Measurements from ENCODE around the gene KIF21A. TPM values are rescaled to one million over a fixed set of nuclear protein-coding genes. Genes with fewer than 3 reads are reported as not detected.

KIF21A gene
- total RNA-seq, 4 donors from 2014 or later: 32.2 to 52.6 (median 44.0) TPM

DNA sequence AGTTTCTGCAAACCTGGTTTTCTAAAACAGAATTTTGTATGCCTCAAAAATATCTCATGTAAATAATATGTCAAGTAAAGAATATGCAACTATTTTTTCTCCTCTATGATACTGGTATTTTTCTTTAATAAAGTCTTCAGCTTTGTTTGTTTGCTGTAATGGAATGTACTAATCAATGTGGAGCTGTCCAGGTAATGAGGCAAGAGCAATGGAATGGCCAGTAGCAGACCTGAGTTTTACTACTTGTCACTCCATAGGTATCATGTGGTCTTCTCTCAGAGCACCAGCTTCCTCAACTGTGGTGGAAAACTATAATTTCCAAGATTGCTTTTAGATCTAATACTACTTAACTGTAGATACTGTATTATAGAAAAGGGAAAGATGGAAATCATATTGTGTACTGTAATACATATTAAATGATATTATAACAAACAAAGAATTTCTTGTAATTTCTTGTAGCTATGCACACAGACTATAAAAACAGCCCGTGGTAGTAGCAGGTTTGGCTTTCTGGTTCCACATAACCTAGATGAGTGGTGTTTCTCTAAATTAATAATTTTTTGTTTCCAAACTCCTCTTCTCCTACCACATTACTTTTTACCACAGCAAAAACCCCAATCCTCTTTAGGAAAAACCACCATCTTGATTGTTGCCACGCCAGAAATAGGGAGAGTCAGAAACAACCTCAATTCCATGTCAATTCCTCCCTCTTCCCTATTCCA lies 70.6 kb downstream of the KIF21A start:
- no peak for TF ChIP-seq POLR2A (IDR thresholded peaks at IDR 0.05)
- TF ChIP-seq, protein P1, sequence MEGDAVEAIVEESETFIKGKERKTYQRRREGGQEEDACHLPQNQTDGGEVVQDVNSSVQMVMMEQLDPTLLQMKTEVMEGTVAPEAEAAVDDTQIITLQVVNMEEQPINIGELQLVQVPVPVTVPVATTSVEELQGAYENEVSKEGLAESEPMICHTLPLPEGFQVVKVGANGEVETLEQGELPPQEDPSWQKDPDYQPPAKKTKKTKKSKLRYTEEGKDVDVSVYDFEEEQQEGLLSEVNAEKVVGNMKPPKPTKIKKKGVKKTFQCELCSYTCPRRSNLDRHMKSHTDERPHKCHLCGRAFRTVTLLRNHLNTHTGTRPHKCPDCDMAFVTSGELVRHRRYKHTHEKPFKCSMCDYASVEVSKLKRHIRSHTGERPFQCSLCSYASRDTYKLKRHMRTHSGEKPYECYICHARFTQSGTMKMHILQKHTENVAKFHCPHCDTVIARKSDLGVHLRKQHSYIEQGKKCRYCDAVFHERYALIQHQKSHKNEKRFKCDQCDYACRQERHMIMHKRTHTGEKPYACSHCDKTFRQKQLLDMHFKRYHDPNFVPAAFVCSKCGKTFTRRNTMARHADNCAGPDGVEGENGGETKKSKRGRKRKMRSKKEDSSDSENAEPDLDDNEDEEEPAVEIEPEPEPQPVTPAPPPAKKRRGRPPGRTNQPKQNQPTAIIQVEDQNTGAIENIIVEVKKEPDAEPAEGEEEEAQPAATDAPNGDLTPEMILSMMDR (IDR thresholded peaks at IDR 0.05): no peak
- 88 to 89% methylated on average over 2 of the region's 2 CpGs for WGBS, 2 donors
- H3K4me3 ChIP-seq (ENCODE audit: low read depth, poor library complexity, severe bottlenecking): no peak overlapping the region
- intact Hi-C loops (cut with DNase I; ENCODE audit: low total_unique reads): no loop called here
- DNase-seq (ENCODE audit: low spot score in 2 of 2): no peak

DNA sequence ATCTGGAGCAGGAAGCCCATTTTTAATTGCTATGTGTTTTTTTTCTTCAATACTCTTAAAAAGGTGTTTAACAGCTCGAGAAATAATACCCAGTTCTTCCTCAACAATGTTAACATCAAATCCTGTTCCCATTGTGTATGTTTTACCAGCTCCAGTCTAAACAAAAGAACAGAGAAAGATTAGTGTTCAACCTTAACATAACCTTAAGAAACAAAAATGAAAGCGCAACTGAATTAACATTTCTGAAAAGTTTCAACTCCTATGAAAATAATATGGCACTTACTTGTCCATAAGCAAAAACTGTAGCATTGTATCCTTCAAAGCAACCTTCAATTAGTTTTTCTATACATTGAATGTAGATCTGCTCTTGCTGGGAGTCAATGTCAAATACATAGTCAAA lies 73.2 kb downstream of the KIF21A start:
- no peak overlapping the region for H3K4me3 ChIP-seq (ENCODE audit: low read depth, poor library complexity, severe bottlenecking)
- DNase-seq (ENCODE audit: low spot score in 2 of 2): no peak
- TF ChIP-seq, protein P1 (IDR thresholded peaks at IDR 0.05): no peak
- no peak for TF ChIP-seq POLR2A (IDR thresholded peaks at IDR 0.05)
- 84 to 90% methylated on average over 2 of the region's 2 CpGs for WGBS, 2 donors
- intact Hi-C loops (cut with DNase I; ENCODE audit: low total_unique reads): no loop called here

DNA sequence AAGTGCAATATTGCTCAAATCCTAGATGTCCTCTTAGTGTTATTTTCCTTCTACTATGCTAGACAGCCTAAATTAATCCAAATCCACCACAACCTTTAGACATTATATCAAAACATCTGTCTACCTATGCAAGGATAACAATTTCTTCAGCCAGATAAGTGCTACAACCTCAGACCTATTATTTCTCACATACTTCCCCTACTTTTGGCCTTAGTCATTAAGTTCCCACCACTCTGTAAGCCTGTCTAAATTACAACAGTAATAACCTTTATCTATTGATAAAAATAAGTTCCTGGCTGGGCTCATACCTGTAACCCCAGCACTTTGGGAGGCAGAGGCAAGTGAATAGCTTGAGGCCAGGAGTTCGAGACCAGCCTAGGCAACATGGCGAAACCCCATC lies 74.0 kb downstream of the KIF21A start:
- no peak for DNase-seq (ENCODE audit: low spot score in 2 of 2)
- intact Hi-C loops (cut with DNase I; ENCODE audit: low total_unique reads): no loop called here
- TF ChIP-seq POLR2A (IDR thresholded peaks at IDR 0.05): no peak
- no peak overlapping the region for H3K4me3 ChIP-seq (ENCODE audit: low read depth, poor library complexity, severe bottlenecking)
- 95 to 96% methylated on average over 2 of the region's 2 CpGs for WGBS, 2 donors

DNA sequence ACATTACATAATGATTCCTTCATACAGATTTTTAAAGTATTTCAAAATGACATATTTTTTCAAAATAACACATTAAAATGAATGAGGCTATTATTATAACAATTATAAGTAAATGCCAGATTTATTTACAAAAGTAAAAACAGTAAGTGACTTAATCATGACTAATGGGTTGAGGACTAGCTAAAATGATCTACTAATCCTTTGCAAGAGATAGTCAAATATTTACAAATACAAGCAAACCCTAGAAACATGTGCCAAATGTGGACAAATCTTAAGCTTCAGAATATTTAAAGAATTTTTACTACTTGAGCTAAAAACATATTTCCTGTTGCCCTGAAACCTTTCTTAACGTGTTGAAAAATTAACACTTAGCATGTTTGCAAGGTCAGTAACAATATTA lies 74.8 kb downstream of the KIF21A start:
- intact Hi-C loops (cut with DNase I; ENCODE audit: low total_unique reads): no loop called here
- TF ChIP-seq, protein P1 (IDR thresholded peaks at IDR 0.05): no peak
- TF ChIP-seq POLR2A (IDR thresholded peaks at IDR 0.05): no peak
- WGBS, 2 donors: 49 to 57% methylated on average over 1 of the region's 1 CpG
- no peak overlapping the region for H3K4me3 ChIP-seq (ENCODE audit: low read depth, poor library complexity, severe bottlenecking)
- no peak for DNase-seq (ENCODE audit: low spot score in 2 of 2)

DNA sequence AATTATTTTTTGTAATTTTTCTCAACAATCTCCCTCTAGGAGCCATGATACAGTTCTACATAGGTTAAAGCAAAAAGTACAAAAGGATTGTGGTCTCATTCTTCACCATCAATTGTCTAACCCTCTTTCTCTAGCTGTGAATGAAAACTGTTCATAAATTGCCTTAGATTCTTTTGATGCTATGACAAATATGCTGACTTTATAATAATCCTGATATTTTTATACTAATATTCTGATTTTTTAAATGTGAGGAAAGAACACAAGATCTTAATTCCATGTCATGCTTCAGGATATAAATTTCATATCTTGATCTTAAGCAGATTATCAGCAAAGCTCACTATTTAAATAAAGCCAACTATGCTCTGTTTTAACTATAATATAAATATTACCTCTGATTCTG lies 75.4 kb downstream of the KIF21A start:
- H3K4me3 ChIP-seq (ENCODE audit: low read depth, poor library complexity, severe bottlenecking): no peak overlapping the region
- TF ChIP-seq, protein P1 (IDR thresholded peaks at IDR 0.05): no peak
- TF ChIP-seq POLR2A (IDR thresholded peaks at IDR 0.05): no peak
- intact Hi-C loops (cut with DNase I; ENCODE audit: low total_unique reads): no loop called here
- no peak for DNase-seq (ENCODE audit: low spot score in 2 of 2)

DNA sequence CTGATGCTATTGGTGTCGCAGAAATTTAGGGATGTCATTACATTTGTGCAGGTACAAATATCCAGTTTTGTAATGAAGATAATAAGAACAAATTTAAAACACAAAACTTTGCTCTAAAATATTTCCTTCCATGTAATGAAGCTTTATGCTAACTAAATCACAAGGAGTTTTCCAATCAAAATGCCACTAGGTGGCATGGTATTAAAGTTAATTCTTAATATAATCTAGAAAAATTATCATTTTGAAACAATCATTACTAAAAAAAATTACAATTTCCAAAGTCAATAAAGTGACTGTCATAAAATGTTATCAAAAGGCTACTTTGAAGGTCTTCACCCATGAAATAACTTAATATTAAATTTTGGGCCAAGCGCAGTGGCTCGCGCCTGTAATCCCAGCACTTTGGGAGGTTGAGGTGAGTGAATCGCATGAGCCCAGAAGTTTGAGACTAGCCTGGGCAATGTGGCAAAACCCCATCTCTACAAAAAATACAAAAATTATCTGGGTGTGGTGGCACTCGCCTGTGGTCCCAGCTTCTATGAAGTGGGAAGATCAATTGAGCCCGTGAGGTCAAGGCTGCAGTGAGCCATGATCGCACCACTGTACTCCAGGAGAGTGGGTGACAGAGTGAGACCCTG lies 77.4 kb downstream of the KIF21A start:
- no peak for TF ChIP-seq POLR2A (IDR thresholded peaks at IDR 0.05)
- TF ChIP-seq, protein P1 (IDR thresholded peaks at IDR 0.05): no peak
- 98% methylated on average over 8 of the region's 8 CpGs for WGBS, 2 donors
- intact Hi-C loops (cut with DNase I; ENCODE audit: low total_unique reads): no loop called here

More for the DNA sequence above, 77.4 kb downstream of the KIF21A start:
- DNase-seq (ENCODE audit: low spot score in 2 of 2): no peak
- H3K4me3 ChIP-seq (ENCODE audit: low read depth, poor library complexity, severe bottlenecking): no peak overlapping the region

Measured in lower leg skin (tissue), 4 donors.